GM21360 (cell line): ENCODE data around the gene TUBA3D.
"Not testable (repeated sequence)": the region's sequence is repeated elsewhere in the genome, so short reads cannot be mapped to it uniquely, and the experiment has no call there.

Experiments used
- ATAC-seq: cut with Tn5 transposase; IDR thresholded peaks from one replicate; pipeline ENCODE4 v1.9.1; 2021; ENCODE audit warnings: mild to moderate bottlenecking, moderate library complexity; ENCODE audit not compliant: unreplicated experiment

TUBA3D gene

DNA sequence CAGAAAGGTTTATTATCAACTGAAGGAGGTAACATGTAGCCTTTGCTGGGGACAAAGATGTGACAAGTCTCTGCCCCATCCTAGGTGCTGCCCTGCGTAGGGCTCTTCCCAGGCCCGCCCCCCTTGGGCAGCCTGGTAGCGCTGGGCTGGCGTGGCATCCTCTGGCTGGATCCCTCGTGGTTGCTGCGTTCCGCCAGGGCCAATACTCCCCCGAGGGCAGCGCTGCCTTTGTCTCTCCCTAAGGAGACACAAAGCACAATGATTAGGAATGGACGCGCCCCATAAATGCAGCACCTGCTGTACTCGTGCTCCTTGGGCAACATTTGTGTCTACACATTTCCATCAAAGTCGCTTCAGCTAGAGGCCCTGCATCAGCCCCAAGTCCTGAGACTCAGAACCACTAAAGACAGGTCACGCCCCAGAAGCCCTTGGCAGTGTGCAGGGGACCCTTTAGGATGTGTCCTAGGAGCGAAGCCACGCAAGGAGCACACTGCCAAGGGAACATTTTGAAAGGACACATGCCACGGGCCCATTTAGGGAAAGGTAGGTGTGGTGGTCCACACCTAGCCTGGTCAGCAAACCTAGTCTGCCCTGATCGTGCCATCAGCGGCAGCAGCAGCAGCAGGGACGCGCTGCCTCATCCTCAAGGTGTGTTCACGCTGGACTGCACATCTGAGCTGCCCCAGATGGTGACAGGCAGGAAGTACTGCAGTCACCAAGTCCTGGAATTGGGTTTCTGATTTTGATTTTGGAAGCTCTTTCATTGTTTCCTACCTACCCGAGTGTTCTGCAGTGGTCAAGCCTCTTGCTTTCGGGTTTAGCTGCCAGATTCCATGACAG is 8.3 kb downstream of the TUBA3D start:
- ATAC-seq: not testable (repeated sequence)

DNA sequence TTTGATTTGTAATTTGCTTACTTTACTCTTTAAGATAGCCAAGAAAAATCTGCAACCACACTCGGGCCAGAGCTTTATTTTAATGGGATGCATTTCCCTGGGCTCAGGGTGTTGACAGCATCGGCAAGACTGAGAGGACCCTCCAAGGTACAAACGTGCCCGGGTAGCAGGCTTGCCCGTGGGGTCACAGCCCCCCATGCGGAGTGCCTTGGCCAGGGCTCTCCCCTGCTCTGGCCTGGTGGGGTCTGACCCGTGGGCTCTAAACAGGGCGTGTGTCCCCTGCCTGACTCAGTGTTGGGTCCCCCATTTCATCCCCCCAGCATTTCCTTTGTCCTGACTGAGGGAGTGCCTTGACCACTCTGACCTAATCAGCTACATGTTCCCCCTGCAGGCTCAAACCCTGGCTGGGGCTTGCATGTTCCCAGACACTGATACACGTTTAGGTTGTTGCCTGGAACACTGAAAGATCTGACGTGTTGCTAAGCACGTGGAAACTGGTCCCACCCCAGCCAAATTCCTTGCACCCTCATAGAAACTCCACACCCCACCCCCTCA is 9.1 kb downstream of the TUBA3D start:
- ATAC-seq: not testable (repeated sequence)

DNA sequence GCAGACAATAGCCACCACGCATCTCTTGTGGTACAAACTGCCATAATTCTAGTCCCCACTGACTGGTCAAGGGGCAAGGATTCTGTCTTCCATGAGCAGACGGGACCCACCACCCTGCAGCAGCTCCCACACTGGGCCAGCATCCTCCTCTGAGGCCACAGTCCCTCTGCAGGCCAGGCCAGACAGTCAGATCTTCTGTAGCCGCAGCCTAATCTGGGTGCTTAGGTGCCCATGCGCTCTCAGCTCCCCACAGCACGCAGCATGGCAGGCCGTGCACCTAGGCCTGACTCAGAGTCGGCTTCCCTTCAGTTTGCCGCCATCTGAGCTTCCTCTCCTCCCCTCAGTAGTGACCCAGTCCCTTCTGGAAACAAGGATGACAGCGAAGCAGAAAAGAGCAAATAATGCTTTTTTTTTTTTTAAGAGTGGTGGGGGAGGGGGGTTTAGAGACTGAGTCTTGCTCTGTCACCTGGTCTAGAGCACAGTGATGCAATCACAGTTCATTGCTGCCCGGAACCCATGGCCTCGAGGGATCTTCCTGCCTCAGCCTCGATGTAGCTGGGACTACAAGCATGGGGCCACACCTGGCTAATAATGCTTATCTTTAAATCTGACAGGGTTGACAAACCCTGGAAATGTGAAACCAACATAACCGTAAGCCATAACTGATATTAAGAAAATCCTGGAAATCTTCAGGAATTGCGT is 10.4 kb downstream of the TUBA3D start:
- ATAC-seq: not testable (repeated sequence)

DNA sequence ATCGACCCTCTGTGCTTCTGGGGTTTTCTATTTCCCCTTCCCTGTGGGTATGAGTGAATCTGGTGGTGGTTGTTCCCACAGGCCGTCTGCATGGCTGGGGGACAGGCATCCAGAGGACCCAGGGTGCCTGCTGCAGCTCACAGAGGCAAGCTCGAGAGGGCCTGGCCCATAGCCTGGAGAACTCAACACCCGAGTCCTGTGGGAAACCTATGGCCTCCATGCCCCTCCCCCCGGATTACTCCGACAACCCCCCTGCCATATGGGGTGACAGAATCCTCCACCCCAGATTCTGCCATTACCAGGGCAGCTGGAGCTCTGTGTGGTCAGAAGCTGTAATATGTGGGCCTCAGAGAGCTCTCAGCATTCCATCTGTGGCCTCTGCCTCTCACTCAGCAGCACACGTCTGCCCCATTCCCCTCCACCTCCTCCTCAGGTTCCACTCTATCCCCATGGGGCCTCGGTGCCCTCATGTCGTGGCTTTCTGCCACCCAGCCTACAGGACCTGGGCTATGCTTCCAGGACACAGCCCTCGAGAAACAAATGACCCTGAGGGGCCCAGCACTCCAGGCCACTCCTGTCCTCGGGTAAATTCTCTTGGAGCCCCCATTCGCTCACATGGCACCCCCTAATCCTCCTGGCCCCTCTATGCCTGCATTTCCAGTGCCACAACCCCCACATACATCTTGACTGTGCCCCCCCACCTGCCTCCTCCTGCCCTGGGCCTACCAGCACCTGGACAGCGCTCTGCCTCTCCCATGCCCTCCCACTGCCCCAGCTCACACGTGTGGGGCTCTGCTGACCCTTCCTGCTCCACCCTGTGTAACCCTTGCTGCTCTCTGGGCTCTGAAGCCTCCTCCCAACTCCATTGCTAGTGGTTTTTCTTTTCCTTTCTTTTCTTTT is 12.6 kb downstream of the TUBA3D start:
- ATAC-seq: no peak

- not testable (repeated sequence) for ATAC-seq
Measured at GRCh38 chr2:131490616-131491468, 14.9 kb downstream of the TUBA3D start.

GRCh38 chr2:131491469-131491836 is 15.5 kb downstream of the TUBA3D start:
- not testable (repeated sequence) for ATAC-seq

DNA sequence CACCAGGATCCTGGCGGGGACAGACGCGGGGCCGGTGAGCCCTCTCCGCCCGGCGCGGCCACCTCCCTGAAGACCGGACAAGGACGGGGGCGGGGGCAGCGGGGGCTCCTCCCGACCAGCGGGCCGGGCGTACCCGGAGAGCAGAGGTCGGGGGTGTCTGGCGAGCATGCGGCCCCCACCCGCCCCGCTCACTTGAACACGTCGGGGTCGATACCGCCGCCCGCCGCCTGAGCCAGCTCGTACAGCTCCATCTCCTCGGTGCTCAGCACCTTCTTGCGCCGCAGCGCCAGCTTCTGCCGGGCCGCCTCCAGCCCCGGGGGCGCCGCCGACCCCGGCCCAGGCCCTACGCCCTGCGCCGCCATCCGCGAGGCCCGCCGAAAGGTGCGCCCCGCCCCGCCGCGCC is 16.1 kb downstream of the TUBA3D start, which contains the start of gene MZT2A:
MZT2A (minus strand) TSS at position 383 of the 403 bp plus-strand sequence; CDS start at position 362, 21 bp downstream.
- ATAC-seq: peak; percentile 5

GRCh38 chr2:131492418-131493198 is 16.7 kb downstream of the TUBA3D start:
- peak; percentile 72 for ATAC-seq

GRCh38 chr2:131493199-131493968 is 17.5 kb downstream of the TUBA3D start:
- ATAC-seq: peak; percentile 18

DNA sequence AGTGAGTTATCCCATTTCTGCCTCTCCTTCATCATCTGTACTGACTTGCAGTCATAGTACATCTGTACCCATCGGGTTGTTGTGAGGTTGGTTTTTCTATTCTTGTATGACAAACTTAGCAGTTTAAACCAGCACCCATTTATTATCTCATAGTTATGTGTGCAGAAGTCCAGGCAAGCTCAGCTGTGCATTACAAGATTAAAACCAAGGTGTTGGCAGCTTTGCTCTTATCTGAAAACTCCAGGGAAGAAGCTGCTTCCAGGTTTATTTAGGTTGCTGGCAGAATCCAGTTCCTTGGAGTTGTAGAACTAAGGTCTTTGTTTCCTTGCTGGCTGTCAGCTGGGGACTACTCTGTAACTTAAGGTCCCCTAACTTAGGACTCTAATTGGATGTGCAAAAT is 19.6 kb downstream of the TUBA3D start:
- not testable (repeated sequence) for ATAC-seq

DNA sequence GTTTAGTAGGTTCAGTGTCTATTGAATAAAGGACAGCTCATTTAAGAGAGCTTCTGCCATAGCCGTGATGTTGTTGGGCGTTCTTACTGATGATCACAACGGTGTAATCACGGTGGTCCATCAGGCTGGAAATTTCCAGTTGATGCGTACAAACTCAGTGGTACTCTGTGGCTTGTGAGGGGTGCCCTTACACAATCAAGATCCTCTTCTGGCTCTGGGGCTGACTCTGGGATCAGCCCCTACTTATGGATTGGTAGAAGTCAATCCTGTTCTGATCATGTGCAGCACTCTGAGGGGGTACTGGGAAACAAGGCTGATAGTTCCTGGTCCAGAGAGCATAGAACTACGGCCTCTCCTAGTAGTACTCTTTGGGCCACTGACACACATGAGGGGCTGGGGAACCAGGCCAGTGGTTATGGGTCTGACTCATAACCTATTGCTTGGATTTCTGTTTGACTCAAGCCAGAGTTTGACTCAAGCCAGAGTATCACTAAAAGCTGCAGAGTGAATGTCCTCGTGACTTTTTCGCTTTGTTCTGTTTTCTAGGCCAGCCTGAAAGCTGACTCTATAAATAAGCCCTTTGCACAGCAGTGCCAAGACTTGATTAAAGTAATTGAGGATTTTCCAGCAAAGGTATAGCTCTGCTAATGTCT is 22.5 kb downstream of the TUBA3D start:
- ATAC-seq: peak; percentile 90

GRCh38 chr2:131503587-131503986 is 27.7 kb downstream of the TUBA3D start:
- ATAC-seq: not testable (repeated sequence)

GRCh38 chr2:131504082-131504750 is 28.3 kb downstream of the TUBA3D start:
- ATAC-seq: not testable (repeated sequence)

DNA sequence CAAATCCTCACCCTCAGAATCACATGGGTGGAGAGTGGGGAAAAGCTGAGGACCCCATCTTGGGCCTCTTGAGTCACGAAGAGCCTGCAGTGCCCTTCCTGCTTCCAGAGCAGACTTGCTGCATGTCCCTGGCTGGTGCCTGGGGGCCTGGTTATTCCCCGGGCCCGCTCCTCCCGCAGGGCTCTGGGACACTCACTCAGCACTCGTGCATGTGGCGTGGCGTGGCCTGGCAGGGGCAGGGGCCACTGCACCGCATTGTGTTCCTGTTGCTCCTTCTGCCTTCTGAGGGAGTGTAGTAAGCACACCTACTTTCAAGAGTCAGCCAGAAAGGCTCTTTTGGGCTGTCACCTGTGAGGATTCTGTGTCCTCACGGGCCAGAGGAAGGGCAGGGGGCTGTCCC is 33.7 kb downstream of the TUBA3D start:
- no peak for ATAC-seq

- ATAC-seq: not testable (repeated sequence)
Measured at GRCh38 chr2:131511291-131511968, 35.5 kb downstream of the TUBA3D start.
